ENCODE data around the gene COPZ2.

Gene COPZ2

GRCh38 chr17:48051706-48052486 is 14.3 kb upstream of the COPZ2 start:
- TF ChIP-seq CTCF (IDR thresholded peaks at IDR 0.05; ENCODE audit: low read depth, low read length) = peak; percentile 18

GRCh38 chr17:48051283-48051682 is 13.7 kb upstream of the COPZ2 start:
- DNase-seq (ENCODE audit: low read depth in 2 of 2) = no peak
- H3K4me3 ChIP-seq (replicated peaks in 1 of 2; ENCODE audit: low read depth in 2 of 2, low read length in 2 of 2) = peak overlapping the region; percentile 1 to 67

More at GRCh38 chr17:48051706-48052486, 14.3 kb upstream of the COPZ2 start:
- peak; percentile 94 to 98 for DNase-seq (ENCODE audit: low read depth in 2 of 2)
- peak overlapping the region; percentile 26 to 67 for H3K4me3 ChIP-seq (replicated peaks in 1 of 2; ENCODE audit: low read depth in 2 of 2, low read length in 2 of 2)

GRCh38 chr17:48048384-48049126 is 11.0 kb upstream of the COPZ2 start:
- H3K4me3 ChIP-seq (replicated peaks in 1 of 2; ENCODE audit: low read depth in 2 of 2, low read length in 2 of 2) = peak overlapping the region; percentile 59 to 67
- TF ChIP-seq CTCF (IDR thresholded peaks at IDR 0.05; ENCODE audit: low read depth, low read length) = no peak
- peak; percentile 94 to 96 for DNase-seq (ENCODE audit: low read depth in 2 of 2)

More at GRCh38 chr17:48051283-48051682, 13.7 kb upstream of the COPZ2 start:
- no peak for TF ChIP-seq CTCF (IDR thresholded peaks at IDR 0.05; ENCODE audit: low read depth, low read length)

DNA sequence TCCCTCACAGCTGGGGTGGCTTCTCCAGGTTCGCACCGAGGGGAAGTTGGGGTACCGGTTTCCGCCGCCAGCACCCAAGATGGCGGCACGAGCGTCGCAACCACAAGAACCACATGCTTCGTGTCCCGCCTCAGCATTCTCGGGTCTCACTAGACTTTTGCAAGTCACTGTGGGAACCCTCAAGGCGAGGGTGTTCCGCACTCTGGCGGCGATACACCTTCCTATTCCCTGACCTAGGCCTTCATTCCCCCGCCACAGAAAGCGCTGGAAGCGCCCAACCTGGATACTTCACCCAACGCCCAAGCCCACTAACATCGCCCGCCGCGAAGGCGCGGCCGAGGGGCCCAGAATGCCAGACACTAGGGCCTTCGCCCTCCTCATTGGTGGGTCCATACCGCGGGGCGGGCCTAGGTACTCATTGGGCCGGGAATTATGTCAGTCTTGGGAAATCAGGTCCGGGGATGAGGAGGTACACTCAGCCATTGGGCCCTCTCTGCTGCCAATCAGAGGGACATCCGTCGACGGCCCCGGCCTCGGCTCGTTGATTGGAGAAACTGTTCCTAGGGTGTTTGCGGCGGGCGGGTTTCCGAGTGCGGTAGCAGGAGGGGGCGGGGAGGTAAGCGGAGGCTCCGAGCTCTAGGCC is 10.3 kb upstream of the COPZ2 start, which contains the start of gene NFE2L1:
Gene NFE2L1, plus strand, starts transcription at position 619 of the 643 bp plus-strand sequence. CDS start 2,760 bp downstream, outside the sequence.
- TF ChIP-seq CTCF (IDR thresholded peaks at IDR 0.05; ENCODE audit: low read depth, low read length) = no peak
- H3K4me3 ChIP-seq (replicated peaks in 1 of 2; ENCODE audit: low read depth in 2 of 2, low read length in 2 of 2) = peak within 1 kb of the TSS; percentile 67 to 70
- DNase-seq (ENCODE audit: low read depth in 2 of 2) = peak; percentile 100

DNA sequence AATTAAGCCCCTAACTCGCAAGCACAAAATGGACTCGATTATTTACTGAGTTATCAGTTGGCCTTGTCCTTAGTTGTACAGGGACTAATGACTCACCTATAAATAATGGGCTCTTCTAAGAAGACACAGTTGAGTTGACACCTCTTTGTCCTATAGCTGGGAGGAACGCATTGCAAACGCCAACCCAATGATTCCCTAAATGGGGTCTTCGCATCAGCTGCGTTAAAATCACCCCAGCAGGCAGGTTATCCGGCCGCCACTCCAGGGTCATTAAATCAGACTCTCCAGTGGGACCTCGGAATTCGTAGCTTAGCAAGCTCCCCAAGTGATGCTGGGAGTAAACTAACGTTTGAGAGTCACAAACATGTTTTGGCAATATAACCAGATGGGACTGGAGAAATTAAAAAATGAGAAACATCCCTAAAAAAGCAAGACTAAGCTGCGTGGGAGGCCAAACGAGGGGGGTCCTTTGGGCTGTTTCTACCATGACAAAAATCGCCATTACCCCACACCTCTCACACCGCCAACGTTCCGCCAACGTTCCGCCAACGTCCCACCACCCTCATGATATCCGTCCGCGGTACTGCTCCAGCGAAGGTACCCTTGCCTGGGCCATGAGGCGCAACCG is 9.6 kb upstream of the COPZ2 start:
- no peak for TF ChIP-seq CTCF (IDR thresholded peaks at IDR 0.05; ENCODE audit: low read depth, low read length)
- DNase-seq (ENCODE audit: low read depth in 2 of 2) = no peak
- H3K4me3 ChIP-seq (replicated peaks in 1 of 2; ENCODE audit: low read depth in 2 of 2, low read length in 2 of 2) = peak overlapping the region; percentile 67 to 70

DNA sequence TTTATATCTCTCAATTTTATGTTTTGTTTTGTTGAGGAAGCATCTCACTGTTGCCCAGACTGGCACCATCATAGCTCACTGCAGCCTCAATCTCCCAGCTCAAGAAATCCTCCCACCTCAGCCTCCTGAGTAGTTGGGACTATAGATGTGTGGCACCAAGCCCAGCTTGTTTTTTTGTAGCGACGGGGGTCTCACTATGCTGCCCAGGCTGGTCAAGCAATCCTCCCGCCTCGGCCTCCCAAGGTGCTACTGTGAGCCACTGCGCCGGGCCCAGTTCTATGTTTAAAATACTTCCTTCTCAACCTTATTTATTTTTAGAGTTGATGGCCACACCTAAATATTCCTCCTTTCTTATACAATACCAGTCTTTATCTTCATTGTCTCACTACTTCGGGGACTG is 8.7 kb upstream of the COPZ2 start:
- H3K4me3 ChIP-seq (replicated peaks in 1 of 2; ENCODE audit: low read depth in 2 of 2, low read length in 2 of 2) = no peak overlapping the region
- TF ChIP-seq CTCF (IDR thresholded peaks at IDR 0.05; ENCODE audit: low read depth, low read length) = no peak

More for the DNA sequence above, 8.7 kb upstream of the COPZ2 start:
- DNase-seq (ENCODE audit: low read depth in 2 of 2) = no peak

All from cardiac fibroblast (primary cell).